B cell (primary cell): ENCODE results near the gene INSRR. TPM values are rescaled to one million over a fixed set of nuclear protein-coding genes. Genes with fewer than 3 reads are reported as not detected.

Experiments used
- ATAC-seq: fragments of 200-7000 bp; cut with Tn5 transposase; one replicate; pipeline ENCODE4 v1.10.0; 2021; ENCODE audit warnings: low read depth, mild to moderate bottlenecking, moderate number of reproducible peaks, moderate library complexity
- CTCF ChIA-PET: fragments of 350-600 bp; sonication (Branson Sonifier 250); formaldehyde crosslinking; loops from one replicate; lab custom pipeline; 2021; ENCODE audit warnings: antibody characterized with exemption, inconsistent platforms; lab: Charles Lee
- POLR2A ChIA-PET: fragments of 350-600 bp; sonication (Branson Sonifier 250); formaldehyde crosslinking; loops from one replicate; lab custom pipeline; 2021; ENCODE audit warnings: antibody characterized with exemption; lab: Charles Lee
- DNase-seq: peaks from one replicate; pipeline ENCODE4 v3.0.0; 2013
- H2AFZ ChIP-seq: 2 replicates; pipeline ENCODE4 v1.6.1; 2012; ENCODE audit warnings: mild to moderate bottlenecking, low read depth, low read length; ENCODE audit not compliant: insufficient read depth, poor library complexity, severe bottlenecking
- H3K27ac ChIP-seq, 2 donors: 1 replicate in 1 of 2; 2 replicates in 1 of 2; pipeline ENCODE4 v1.5.1; 2012 to 2013; ENCODE audit warnings: low read length in 2 of 2, mild to moderate bottlenecking in 2 of 2, moderate library complexity in 1 of 2
- H3K27me3 ChIP-seq, 4 experiments: fragments of 200-600 bp in 1 of 4; sonication (generic) in 1 of 4; replicated peaks in 1 of 4; 1 replicate in 2 of 4; 2 replicates in 2 of 4; pipeline versions ENCODE4 v1.6.1 to v1.7.0; 2013 to 2016; ENCODE audit warnings: low read length in 3 of 4, mild to moderate bottlenecking in 2 of 4, mixed read lengths in 1 of 4, moderate library complexity in 1 of 4; ENCODE audit not compliant: insufficient read depth in 4 of 4, control insufficient read depth in 3 of 4; ENCODE audit errors: control extremely low read depth in 1 of 4
- H3K36me3 ChIP-seq, 2 experiments: replicated peaks in 1 of 2; 1 replicate in 1 of 2; 2 replicates in 1 of 2; pipeline versions ENCODE4 v1.6.1 to v1.7.1; 2013; ENCODE audit warnings: low read length in 1 of 2; ENCODE audit not compliant: insufficient read depth in 2 of 2, control insufficient read depth in 1 of 2; ENCODE audit errors: control extremely low read depth in 1 of 2, extremely low read depth in 1 of 2
- H3K4me1 ChIP-seq, 2 donors: fragments of 200-600 bp in 1 of 2; sonication (generic) in 1 of 2; 1 replicate in 1 of 2; 2 replicates in 1 of 2; pipeline versions ENCODE4 v1.5.1 to v1.6.1; 2013 to 2017; ENCODE audit warnings: low read length in 2 of 2; ENCODE audit not compliant: control insufficient read depth in 2 of 2, insufficient read depth in 2 of 2
- H3K4me2 ChIP-seq: replicated peaks from 2 replicates; pipeline ENCODE3; 2012; ENCODE audit warnings: mild to moderate bottlenecking, low read depth, low read length; ENCODE audit not compliant: poor library complexity, severe bottlenecking
- H3K4me3 ChIP-seq, 5 experiments: fragments of 200-600 bp in 1 of 5; sonication (generic) in 1 of 5; 1 replicate in 3 of 5; 2 replicates in 2 of 5; pipeline versions ENCODE4 v1.5.1 to v1.7.0; 2011 to 2016; ENCODE audit warnings: low read length in 4 of 5, mild to moderate bottlenecking in 4 of 5, low read depth in 2 of 5, control low read depth in 1 of 5, moderate library complexity in 1 of 5; ENCODE audit not compliant: insufficient read depth in 1 of 5; ENCODE audit errors: control extremely low read depth in 1 of 5, extremely low read depth in 1 of 5
- H3K79me2 ChIP-seq: fragments of 200-600 bp; sonication (generic); one replicate; pipeline ENCODE4 v1.6.0; 2016; ENCODE audit warnings: low read length; ENCODE audit not compliant: control insufficient read depth, insufficient read depth
- H3K9ac ChIP-seq: fragments of 200-600 bp; sonication (generic); 2 replicates; pipeline ENCODE4 v1.6.1; 2017; ENCODE audit warnings: mild to moderate bottlenecking, low read length, moderate library complexity
- H3K9me3 ChIP-seq, 3 donors: one replicate each; pipeline versions ENCODE4 v1.6.1 to v1.7.1; 2013; ENCODE audit warnings: low read length in 2 of 3; ENCODE audit not compliant: control insufficient read depth in 2 of 3, insufficient read depth in 1 of 3; ENCODE audit errors: control extremely low read depth in 1 of 3
- H4K20me1 ChIP-seq: 2 replicates; pipeline ENCODE4 v1.6.0; 2012; ENCODE audit warnings: mild to moderate bottlenecking, low read length; ENCODE audit not compliant: insufficient read depth, control insufficient read depth, poor library complexity, severe bottlenecking
- H3K27ac Mint-ChIP-seq: one replicate; pipeline ENCODE4 v1.8.0; 2021; ENCODE audit warnings: mixed read lengths
- H3K27me3 Mint-ChIP-seq: one replicate; pipeline ENCODE4 v1.8.0; 2021; ENCODE audit warnings: mixed read lengths
- H3K4me1 Mint-ChIP-seq: one replicate; pipeline ENCODE4 v1.8.0; 2021; ENCODE audit warnings: mixed read lengths
- H3K4me3 Mint-ChIP-seq: one replicate; pipeline ENCODE4 v1.8.0; 2021; ENCODE audit warnings: mixed read lengths
- H3K9me3 Mint-ChIP-seq: one replicate; pipeline ENCODE4 v1.8.0; 2022; ENCODE audit warnings: mixed read lengths; ENCODE audit not compliant: insufficient read depth
- EZH2 ChIP-seq: IDR thresholded peaks from 2 replicates; pipeline ENCODE4 v1.6.1; 2012; ENCODE audit warnings: borderline replicate concordance, low read depth, mild to moderate bottlenecking, moderate library complexity, low read length; ENCODE audit not compliant: insufficient read depth, poor library complexity, severe bottlenecking
- WGBS: methylation state at CpG from one replicate; pipeline ENCODE4 v1.1.5; 2013; ENCODE audit warnings: missing lambda C conversion rate; ENCODE audit not compliant: insufficient coverage; 5-methylcytosine and 5-hydroxymethylcytosine counted together
- intact Hi-C: fragments of 100-400 bp; cut with micrococcal nuclease; formaldehyde crosslinking; loops from one replicate; pipeline ENCODE4 v1.10.0; 2022
- polyA plus RNA-seq: library from polyadenylated mRNA; depleted of rRNA; stranded (reverse); fragments of >200 nt; gene quantifications from 2 replicates; pipeline ENCODE4 v1.2.3, GENCODE V29; 2012
- total RNA-seq, 2 donors: library from RNA; stranded (reverse); fragments of 120-200 nt in 1 of 2; gene quantifications; 1 replicate in 1 of 2; 2 replicates in 1 of 2; pipeline versions ENCODE4 v1.2.3 to v1.2.4, GENCODE V29; 2013 to 2022
- TF ChIP-seq, protein P1 (sequence below): fragments of 200-600 bp; IDR thresholded peaks from one replicate; pipeline ENCODE4 v1.8.0; 2022; ENCODE audit warnings: antibody characterized with exemption, mild to moderate bottlenecking

INSRR gene
- total and polyA plus RNA-seq, 2 donors (not counting 1 experiment from before 2014, with no cell fraction given) = not detected

DNA sequence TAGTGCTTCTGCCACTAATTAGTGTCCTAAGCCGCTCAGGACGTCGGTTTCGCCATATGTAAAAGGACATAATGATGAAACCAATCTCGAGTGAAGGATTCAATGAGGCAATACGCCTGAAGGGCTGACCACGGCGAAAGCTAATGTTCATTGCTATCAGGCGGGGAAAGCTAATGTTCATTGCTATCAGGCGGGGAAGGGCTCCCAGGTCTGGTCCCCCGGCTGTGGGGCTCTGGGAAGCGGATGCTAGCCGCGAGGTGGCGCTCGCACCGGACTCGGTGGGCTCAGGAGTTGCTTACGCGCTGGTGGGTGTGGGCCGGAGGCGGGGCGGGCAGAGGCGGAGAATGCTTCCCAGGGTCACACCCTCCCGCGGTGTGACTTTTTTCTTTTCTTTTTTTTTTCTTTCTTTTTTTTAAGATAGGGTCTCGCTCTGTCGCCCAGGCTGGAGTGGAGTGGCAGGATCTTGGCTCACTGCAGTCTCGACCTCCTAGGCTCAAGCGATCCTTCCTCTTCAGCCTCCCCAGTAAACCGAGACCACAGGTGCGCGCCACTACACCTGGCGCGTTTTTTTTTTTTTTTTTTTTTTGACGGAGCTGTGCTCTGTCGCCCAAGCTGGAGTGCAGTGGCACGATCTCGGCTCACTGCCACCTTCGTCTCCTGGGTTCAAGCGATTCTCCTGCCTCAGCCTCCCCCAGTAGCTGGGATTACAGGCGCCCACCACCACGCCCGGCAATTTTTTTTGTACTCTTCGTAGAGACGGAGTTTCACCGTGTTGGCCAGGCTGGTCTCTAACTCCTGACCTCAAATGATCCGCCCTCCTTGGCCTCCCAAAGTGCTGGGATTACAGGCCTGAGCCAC is 33.5 kb upstream of the INSRR start:
- peaks cover 0 to 14% (median 0%) of the 10 kb centered on the region in 3 donors for H3K9me3 ChIP-seq
- peaks cover 0 to 66% (median 28%) of the 10 kb centered on the region in 4 experiments for H3K27me3 ChIP-seq
- DNase-seq (peak; percentile 83), ATAC-seq (peak; percentile 85)
- TF ChIP-seq, protein P1, sequence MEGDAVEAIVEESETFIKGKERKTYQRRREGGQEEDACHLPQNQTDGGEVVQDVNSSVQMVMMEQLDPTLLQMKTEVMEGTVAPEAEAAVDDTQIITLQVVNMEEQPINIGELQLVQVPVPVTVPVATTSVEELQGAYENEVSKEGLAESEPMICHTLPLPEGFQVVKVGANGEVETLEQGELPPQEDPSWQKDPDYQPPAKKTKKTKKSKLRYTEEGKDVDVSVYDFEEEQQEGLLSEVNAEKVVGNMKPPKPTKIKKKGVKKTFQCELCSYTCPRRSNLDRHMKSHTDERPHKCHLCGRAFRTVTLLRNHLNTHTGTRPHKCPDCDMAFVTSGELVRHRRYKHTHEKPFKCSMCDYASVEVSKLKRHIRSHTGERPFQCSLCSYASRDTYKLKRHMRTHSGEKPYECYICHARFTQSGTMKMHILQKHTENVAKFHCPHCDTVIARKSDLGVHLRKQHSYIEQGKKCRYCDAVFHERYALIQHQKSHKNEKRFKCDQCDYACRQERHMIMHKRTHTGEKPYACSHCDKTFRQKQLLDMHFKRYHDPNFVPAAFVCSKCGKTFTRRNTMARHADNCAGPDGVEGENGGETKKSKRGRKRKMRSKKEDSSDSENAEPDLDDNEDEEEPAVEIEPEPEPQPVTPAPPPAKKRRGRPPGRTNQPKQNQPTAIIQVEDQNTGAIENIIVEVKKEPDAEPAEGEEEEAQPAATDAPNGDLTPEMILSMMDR = peak; percentile 76
- no peak for TF ChIP-seq EZH2
- H3K79me2 ChIP-seq = no peaks in the 10 kb centered on the region
- ChIA-PET CTCF (interaction anchor here (0.6 to 4.7 kb wide), 5 partner anchors 9 to 265 kb away, joined by 3 to 84 read pairs (median 4); no protein-coding TSS in a partner anchor), POLR2A (interaction anchor here (0.7 kb wide), 1 partner anchor 76 kb away, joined by 6 read pairs; no protein-coding TSS in a partner anchor)
- Mint-ChIP-seq H3K4me3 (peak overlapping the region; percentile 78), H3K27me3 (peaks cover 68% of the 10 kb centered on the region), H3K4me1 (peaks cover 15% of the 10 kb centered on the region), H3K9me3 (no peaks in the 10 kb centered on the region), H3K27ac (no peak overlapping the region)
- intact Hi-C loops = no loop called here
- no peaks in the 10 kb centered on the region for H3K36me3 ChIP-seq
- no peak overlapping the region for H3K27ac ChIP-seq
- H3K4me2 ChIP-seq = peak overlapping the region; percentile 60
- H4K20me1 ChIP-seq = no peaks in the 10 kb centered on the region
- 6% methylated on average over 41 of the region's 48 CpGs for WGBS
- no peak overlapping the region for H3K9ac ChIP-seq
- H2AFZ ChIP-seq = peak overlapping the region; percentile 14
- H3K4me1 ChIP-seq = peaks cover 21 to 24% of the 10 kb centered on the region in 2 donors
- peak overlapping the region in 2 of 5 experiments; percentile 2 to 17 for H3K4me3 ChIP-seq
